Esophagus squamous epithelium (tissue), 5 donors: ENCODE results near the gene CTNNBIP1. TPM values are rescaled to one million over a fixed set of nuclear protein-coding genes. Genes with fewer than 3 reads are reported as not detected.

Experiments
- DNase-seq: peaks from one replicate; lab custom pipeline; 2025; lab: John Stamatoyannopoulos, UW
- H3K27ac ChIP-seq, 4 donors: fragments of 200-600 bp; sonication (generic); one replicate each; pipeline ENCODE4 v1.5.1; 2016 to 2019; ENCODE audit warnings: mild to moderate bottlenecking in 1 of 4
- H3K27me3 ChIP-seq, 4 donors: fragments of 200-600 bp; sonication (generic); 1 replicate in 3 of 4; 2 replicates in 1 of 4; pipeline versions ENCODE4 v1.5.1 to v1.6.0; 2017 to 2021; ENCODE audit warnings: antibody characterized with exemption in 1 of 4
- H3K36me3 ChIP-seq, 3 donors: fragments of 200-600 bp; sonication (generic); one replicate each; pipeline ENCODE4 v1.5.1; 2016 to 2019
- H3K4me1 ChIP-seq, 3 donors: fragments of 200-600 bp; sonication (generic); one replicate each; pipeline ENCODE4 v1.5.1; 2017 to 2019
- H3K4me3 ChIP-seq, 4 donors: fragments of 200-600 bp; sonication (generic); 1 replicate in 3 of 4; 2 replicates in 1 of 4; pipeline ENCODE4 v1.5.1; 2016 to 2019; ENCODE audit warnings: mild to moderate bottlenecking in 2 of 4, moderate library complexity in 1 of 4
- H3K9me3 ChIP-seq, 3 donors: fragments of 200-600 bp; sonication (generic); one replicate each; pipeline ENCODE4 v1.5.1; 2016 to 2019
- CTCF ChIP-seq, 6 experiments: fragments of 450-650 bp in 4 of 6; fragments of 200-600 bp in 2 of 6; sonication (generic) in 2 of 6; IDR thresholded peaks; one replicate each; pipeline ENCODE4 v1.5.1; 2016 to 2019; ENCODE audit warnings: antibody characterized with exemption in 6 of 6, mild to moderate bottlenecking in 4 of 6, moderate library complexity in 4 of 6
- POLR2A ChIP-seq, 4 donors: fragments of 450-650 bp; IDR thresholded peaks; one replicate each; pipeline ENCODE4 v1.6.1; 2017; ENCODE audit warnings: antibody characterized with exemption in 4 of 4, mild to moderate bottlenecking in 4 of 4, moderate library complexity in 3 of 4
- WGBS, 2 donors: methylation state at CpG; one replicate each; pipeline ENCODE4 v1.1.5; 2018; 5-methylcytosine and 5-hydroxymethylcytosine counted together
- intact Hi-C: fragments of 100-400 bp; cut with DNase I; formaldehyde crosslinking; loops from one replicate; pipeline ENCODE4 v1.15.0; 2022
- total RNA-seq, 4 donors: library from RNA; depleted of rRNA; stranded (reverse); fragments of >200 nt; gene quantifications; one replicate each; pipeline ENCODE4 v1.1.0, GENCODE V29; 2016
- donor health status: DM: yes; HTN: yes; CAD: no.

Gene CTNNBIP1
- total RNA-seq, 4 donors from 2014 or later, result 76.1 to 186 (median 118) TPM

- 77 to 78% methylated on average over 11 to 12 of the region's 18 CpGs for WGBS, 2 donors
- H3K4me3 ChIP-seq, result no peak overlapping the region
- peaks cover 0 to 4% (median 0%) of the 10 kb centered on the region in 3 donors for H3K9me3 ChIP-seq
- peaks cover 0 to 80% (median 10%) of the 10 kb centered on the region in 3 donors for H3K36me3 ChIP-seq
- peaks cover 0 to 14% (median 0%) of the 10 kb centered on the region in 3 donors for H3K4me1 ChIP-seq
- no peak overlapping the region for H3K27ac ChIP-seq
- intact Hi-C loops, result no loop called here
- no peak for TF ChIP-seq CTCF (IDR thresholded peaks at IDR 0.05)
- TF ChIP-seq POLR2A (IDR thresholded peaks at IDR 0.05), result no peak
- no peak for DNase-seq
- H3K27me3 ChIP-seq, result no peaks in the 10 kb centered on the region
Measured at GRCh38 chr1:9850442-9851162, 59.5 kb downstream of the CTNNBIP1 start.

- Histone ChIP-seq H3K4me1 (peaks cover 0 to 15% (median 0%) of the 10 kb centered on the region in 3 donors), H3K36me3 (peaks cover 0 to 72% (median 10%) of the 10 kb centered on the region in 3 donors), H3K9me3 (peaks cover 0 to 4% (median 0%) of the 10 kb centered on the region in 3 donors), H3K4me3 (no peak overlapping the region), H3K27ac (no peak overlapping the region), H3K27me3 (no peaks in the 10 kb centered on the region)
- intact Hi-C loops, result no loop called here
- WGBS, 2 donors, result 74 to 77% methylated on average over 9 to 10 of the region's 20 CpGs
- TF ChIP-seq POLR2A (IDR thresholded peaks at IDR 0.05) (no peak), CTCF (IDR thresholded peaks at IDR 0.05) (no peak)
- DNase-seq, result no peak
Measured at GRCh38 chr1:9849691-9850441, 60.2 kb downstream of the CTNNBIP1 start.

GRCh38 chr1:9848022-9848421 is 62.0 kb downstream of the CTNNBIP1 start:
- Histone ChIP-seq H3K4me1 (peaks cover 8 to 33% (median 17%) of the 10 kb centered on the region in 3 donors), H3K4me3 (no peak overlapping the region), H3K36me3 (peaks cover 0 to 54% (median 10%) of the 10 kb centered on the region in 3 donors), H3K27ac (no peak overlapping the region), H3K9me3 (no peaks in the 10 kb centered on the region), H3K27me3 (no peaks in the 10 kb centered on the region)
- DNase-seq, result no peak
- intact Hi-C loops, result no loop called here
- TF ChIP-seq CTCF (IDR thresholded peaks at IDR 0.05), result no peak
- TF ChIP-seq POLR2A (IDR thresholded peaks at IDR 0.05), result no peak
- 68 to 76% methylated on average over 5 to 8 of the region's 8 CpGs for WGBS, 2 donors

GRCh38 chr1:9847269-9847668 is 62.8 kb downstream of the CTNNBIP1 start:
- 82 to 92% methylated on average over 2 of the region's 2 CpGs for WGBS, 2 donors

More at GRCh38 chr1:9847269-9847668, 62.8 kb downstream of the CTNNBIP1 start:
- no peak overlapping the region for H3K4me3 ChIP-seq
- intact Hi-C loops, result no loop called here
- no peak overlapping the region for H3K27ac ChIP-seq
- H3K4me1 ChIP-seq, result peaks cover 16 to 40% (median 23%) of the 10 kb centered on the region in 3 donors
- peaks cover 0 to 46% (median 10%) of the 10 kb centered on the region in 3 donors for H3K36me3 ChIP-seq
- TF ChIP-seq CTCF (IDR thresholded peaks at IDR 0.05) (no peak), POLR2A (IDR thresholded peaks at IDR 0.05) (no peak)
- no peak for DNase-seq
- no peaks in the 10 kb centered on the region for H3K9me3 ChIP-seq
- no peaks in the 10 kb centered on the region for H3K27me3 ChIP-seq
